IPS-18c (cell line): ENCODE results near the gene IZUMO1.

ENCODE experiments used
- H3K4me3 ChIP-seq: 2 replicates; pipeline ENCODE4 v1.7.0; 2013; ENCODE audit warnings: low read depth, mild to moderate bottlenecking, low read length, moderate library complexity; ENCODE audit not compliant: insufficient read depth
- H3K9me3 ChIP-seq: one replicate; pipeline ENCODE4 v1.6.1; 2013; ENCODE audit warnings: mild to moderate bottlenecking, low read length, moderate library complexity; ENCODE audit not compliant: control insufficient read depth, insufficient read depth

The IZUMO1 gene

GRCh38 chr19:48745208-48745995 lies 1.3 kb downstream of the IZUMO1 start:
- Histone ChIP-seq H3K9me3 (no peaks in the 10 kb centered on the region), H3K4me3 (no peak overlapping the region; the same call in 1 of the 2 replicates)

GRCh38 chr19:48742096-48742495 lies 4.6 kb downstream of the IZUMO1 start:
- Histone ChIP-seq H3K4me3 (peak overlapping the region; percentile 25; the same call in 1 of the 2 replicates), H3K9me3 (peaks cover 2% of the 10 kb centered on the region)

GRCh38 chr19:48741129-48741999 lies 5.3 kb downstream of the IZUMO1 start:
- peak overlapping the region; percentile 25; the same call in 1 of the 2 replicates for H3K4me3 ChIP-seq

GRCh38 chr19:48740164-48740972 lies 6.3 kb downstream of the IZUMO1 start, which contains the start of gene RASIP1:
Gene RASIP1, minus strand, starts transcription at chr19:48740610. Its CDS starts 328 bp downstream, at chr19:48740282.
- H3K4me3 ChIP-seq: peak within 1 kb of the TSS; percentile 75
- H3K9me3 ChIP-seq: peaks cover 2% of the 10 kb centered on the region

More at GRCh38 chr19:48741129-48741999, 5.3 kb downstream of the IZUMO1 start:
- peaks cover 2% of the 10 kb centered on the region for H3K9me3 ChIP-seq

GRCh38 chr19:48739404-48740163 lies 7.1 kb downstream of the IZUMO1 start:
- H3K4me3 ChIP-seq: peak overlapping the region; percentile 75

GRCh38 chr19:48738557-48739403 lies 7.9 kb downstream of the IZUMO1 start:
- Histone ChIP-seq H3K4me3 (peak overlapping the region; percentile 75), H3K9me3 (peaks cover 2% of the 10 kb centered on the region)

More at GRCh38 chr19:48739404-48740163, 7.1 kb downstream of the IZUMO1 start:
- peaks cover 2% of the 10 kb centered on the region for H3K9me3 ChIP-seq

GRCh38 chr19:48737360-48737998 lies 9.2 kb downstream of the IZUMO1 start:
- Histone ChIP-seq H3K9me3 (peaks cover 2% of the 10 kb centered on the region), H3K4me3 (no peak overlapping the region)

- Histone ChIP-seq H3K9me3 (peaks cover 2% of the 10 kb centered on the region), H3K4me3 (peak overlapping the region; percentile 68)
Observed at GRCh38 chr19:48735031-48735615, 11.6 kb downstream of the IZUMO1 start.

GRCh38 chr19:48734625-48735024 lies 12.1 kb downstream of the IZUMO1 start:
- H3K9me3 ChIP-seq: peaks cover 2% of the 10 kb centered on the region
- no peak overlapping the region for H3K4me3 ChIP-seq

GRCh38 chr19:48731452-48731851 lies 15.3 kb downstream of the IZUMO1 start:
- no peak overlapping the region for H3K4me3 ChIP-seq

GRCh38 chr19:48728911-48729664 lies 17.6 kb downstream of the IZUMO1 start:
- no peak overlapping the region for H3K4me3 ChIP-seq

More at GRCh38 chr19:48731452-48731851, 15.3 kb downstream of the IZUMO1 start:
- H3K9me3 ChIP-seq: no peaks in the 10 kb centered on the region

GRCh38 chr19:48726556-48726955 lies 20.2 kb downstream of the IZUMO1 start:
- no peaks in the 10 kb centered on the region for H3K9me3 ChIP-seq
- H3K4me3 ChIP-seq: no peak overlapping the region

More at GRCh38 chr19:48728911-48729664, 17.6 kb downstream of the IZUMO1 start:
- no peaks in the 10 kb centered on the region for H3K9me3 ChIP-seq

GRCh38 chr19:48724796-48725753 lies 21.6 kb downstream of the IZUMO1 start:
- no peaks in the 10 kb centered on the region for H3K9me3 ChIP-seq
- H3K4me3 ChIP-seq: no peak overlapping the region
